Tibial nerve (tissue), 4 donors: ENCODE data around the gene ZNF219. TPM values are rescaled to one million over a fixed set of nuclear protein-coding genes. Genes with fewer than 3 reads are reported as not detected.

ENCODE experiments used
- DNase-seq, 2 donors: peaks; one replicate each; pipeline ENCODE4 v3.0.0-alpha.2; 2019; ENCODE audit warnings: low spot score in 2 of 2
- H3K27ac ChIP-seq, 4 donors: fragments of 200-600 bp; sonication (generic) in 3 of 4; one replicate each; pipeline ENCODE4 v1.5.1; 2017 to 2019; ENCODE audit warnings: mild to moderate bottlenecking in 1 of 4
- H3K27me3 ChIP-seq, 2 donors: fragments of 200-600 bp; sonication (generic) in 1 of 2; one replicate each; pipeline versions ENCODE4 v1.5.1 to v1.6.0; 2017 to 2019
- H3K36me3 ChIP-seq, 3 donors: fragments of 200-600 bp; sonication (generic); one replicate each; pipeline ENCODE4 v1.5.1; 2018 to 2019
- H3K4me1 ChIP-seq, 4 donors: fragments of 200-600 bp; sonication (generic) in 3 of 4; one replicate each; pipeline ENCODE4 v1.5.1; 2017 to 2019
- H3K4me3 ChIP-seq, 4 donors: fragments of 200-600 bp; sonication (generic) in 3 of 4; one replicate each; pipeline ENCODE4 v1.5.1; 2017 to 2019; ENCODE audit warnings: mild to moderate bottlenecking in 1 of 4, moderate library complexity in 1 of 4
- H3K9me3 ChIP-seq, 4 donors: fragments of 200-600 bp; sonication (generic) in 3 of 4; one replicate each; pipeline ENCODE4 v1.5.1; 2017 to 2019
- EP300 ChIP-seq, 2 donors: sonication (generic); formaldehyde crosslinking; IDR thresholded peaks; one replicate each; pipeline ENCODE4 v1.6.1; 2017; ENCODE audit warnings: antibody characterized with exemption in 2 of 2, mild to moderate bottlenecking in 1 of 2
- POLR2A ChIP-seq, 2 donors: fragments of 450-650 bp; IDR thresholded peaks; one replicate each; pipeline ENCODE4 v1.6.1; 2017; ENCODE audit warnings: antibody characterized with exemption in 2 of 2, mild to moderate bottlenecking in 2 of 2, moderate library complexity in 2 of 2
- WGBS, 2 donors: methylation state at CpG; one replicate each; pipeline ENCODE4 v1.1.5; 2018; 5-methylcytosine and 5-hydroxymethylcytosine counted together
- total RNA-seq, 4 donors: library from RNA; depleted of rRNA; stranded (reverse); fragments of >200 nt; gene quantifications; one replicate each; pipeline ENCODE4 v1.1.0, GENCODE V29; 2016
- TF ChIP-seq, protein P1 (sequence below), 5 experiments: fragments of 200-600 bp in 3 of 5; fragments of 450-650 bp in 2 of 5; sonication (generic) in 3 of 5; IDR thresholded peaks; one replicate each; pipeline ENCODE4 v1.5.1; 2016 to 2019; ENCODE audit warnings: antibody characterized with exemption in 5 of 5, mild to moderate bottlenecking in 3 of 5, moderate library complexity in 2 of 5

The ZNF219 gene
- total RNA-seq, 4 donors from 2014 or later: 28.6 to 90.3 (median 34.9) TPM

DNA sequence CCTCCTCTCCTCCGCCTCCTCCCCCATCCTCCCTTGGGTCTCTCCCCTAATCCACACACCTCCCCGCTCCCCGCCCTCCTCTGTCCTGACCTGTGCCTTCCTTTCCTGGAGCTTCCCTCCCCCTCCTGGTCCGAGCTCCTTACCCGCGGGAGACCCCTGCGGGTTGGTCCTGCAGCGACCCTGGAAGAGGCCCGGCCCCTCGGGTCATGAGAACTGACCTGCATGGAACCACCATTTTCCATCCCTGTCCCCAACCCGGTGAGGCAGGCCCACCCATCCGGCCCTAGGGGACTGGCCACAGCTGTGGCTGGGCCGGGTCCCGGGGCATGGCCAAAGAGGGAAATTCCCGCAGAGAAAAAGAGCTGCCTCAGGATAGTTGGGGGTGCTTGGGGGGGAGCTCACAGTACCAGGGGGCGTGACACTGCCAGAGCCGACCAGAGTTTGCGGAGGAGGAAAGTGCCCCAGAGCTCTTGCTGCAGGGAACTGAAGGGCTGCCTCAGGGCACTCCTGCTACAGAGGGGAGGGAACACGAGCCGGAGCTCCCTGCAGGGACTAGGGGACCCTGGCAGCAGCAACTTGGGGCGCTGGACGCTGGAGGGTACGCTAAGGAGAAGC, 27.7 kb downstream of the ZNF219 start:
- peak overlapping the region; percentile 54 to 88 (median 74) for H3K4me3 ChIP-seq
- 0 to 1% methylated on average over 23 of the region's 23 CpGs for WGBS, 2 donors
- peak in 1 of 2 donors; percentile 38 for DNase-seq
- H3K4me1 ChIP-seq: peaks cover 0 to 61% (median 34%) of the 10 kb centered on the region in 4 donors
- H3K36me3 ChIP-seq: peaks cover 0 to 20% (median 0%) of the 10 kb centered on the region in 3 donors
- TF ChIP-seq POLR2A (IDR thresholded peaks at IDR 0.05) (no peak), EP300 (IDR thresholded peaks at IDR 0.05) (no peak)
- TF ChIP-seq, protein P1, sequence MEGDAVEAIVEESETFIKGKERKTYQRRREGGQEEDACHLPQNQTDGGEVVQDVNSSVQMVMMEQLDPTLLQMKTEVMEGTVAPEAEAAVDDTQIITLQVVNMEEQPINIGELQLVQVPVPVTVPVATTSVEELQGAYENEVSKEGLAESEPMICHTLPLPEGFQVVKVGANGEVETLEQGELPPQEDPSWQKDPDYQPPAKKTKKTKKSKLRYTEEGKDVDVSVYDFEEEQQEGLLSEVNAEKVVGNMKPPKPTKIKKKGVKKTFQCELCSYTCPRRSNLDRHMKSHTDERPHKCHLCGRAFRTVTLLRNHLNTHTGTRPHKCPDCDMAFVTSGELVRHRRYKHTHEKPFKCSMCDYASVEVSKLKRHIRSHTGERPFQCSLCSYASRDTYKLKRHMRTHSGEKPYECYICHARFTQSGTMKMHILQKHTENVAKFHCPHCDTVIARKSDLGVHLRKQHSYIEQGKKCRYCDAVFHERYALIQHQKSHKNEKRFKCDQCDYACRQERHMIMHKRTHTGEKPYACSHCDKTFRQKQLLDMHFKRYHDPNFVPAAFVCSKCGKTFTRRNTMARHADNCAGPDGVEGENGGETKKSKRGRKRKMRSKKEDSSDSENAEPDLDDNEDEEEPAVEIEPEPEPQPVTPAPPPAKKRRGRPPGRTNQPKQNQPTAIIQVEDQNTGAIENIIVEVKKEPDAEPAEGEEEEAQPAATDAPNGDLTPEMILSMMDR (IDR thresholded peaks at IDR 0.05): no peak
- H3K9me3 ChIP-seq: no peaks in the 10 kb centered on the region
- H3K27ac ChIP-seq: peak overlapping the region; percentile 81 to 97 (median 94)
- H3K27me3 ChIP-seq: no peaks in the 10 kb centered on the region

DNA sequence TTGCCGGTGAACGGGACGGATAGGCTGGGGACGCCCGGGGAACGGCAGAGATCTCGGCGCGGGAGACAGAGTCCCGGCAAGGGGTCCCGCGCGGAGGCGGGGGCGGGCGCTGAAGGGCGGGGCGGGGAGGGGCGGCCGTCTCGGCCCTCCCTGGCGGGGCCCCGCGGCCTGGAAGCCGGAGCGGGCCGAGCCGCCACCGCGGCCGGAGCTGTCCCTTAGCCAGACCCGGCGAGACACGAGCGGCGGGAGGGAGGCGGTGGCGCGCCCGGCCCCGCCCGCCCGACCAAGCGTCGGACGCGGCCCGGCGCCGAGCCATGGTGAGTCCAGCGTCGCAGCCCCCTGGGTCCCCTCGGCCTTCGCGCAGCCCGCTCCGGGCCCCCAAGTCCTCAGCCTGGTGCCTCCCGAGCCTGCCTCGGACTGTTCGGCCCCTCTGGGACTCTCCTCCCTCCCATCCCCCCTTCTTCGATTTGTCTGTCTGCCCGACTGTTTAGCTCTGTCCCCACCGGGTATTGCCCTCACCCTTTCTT, 28.3 kb downstream of the ZNF219 start, which contains the start of gene ARHGEF40:
Gene ARHGEF40, plus strand, starts transcription at position 222 of the 527 bp plus-strand sequence. Its CDS starts 93 bp downstream, at position 315.
- Histone ChIP-seq H3K27me3 (no peaks in the 10 kb centered on the region), H3K4me3 (peak within 1 kb of the TSS; percentile 54 to 88 (median 74)), H3K4me1 (peaks cover 0 to 56% (median 34%) of the 10 kb centered on the region in 4 donors), H3K9me3 (no peaks in the 10 kb centered on the region), H3K36me3 (peaks cover 0 to 14% (median 0%) of the 10 kb centered on the region in 3 donors), H3K27ac (peak within 1 kb of the TSS; percentile 81 to 97 (median 94))
- 2% methylated on average over 21 to 23 of the region's 63 CpGs for WGBS, 2 donors
- peak in 1 of 2 donors; percentile 45 for TF ChIP-seq POLR2A (IDR thresholded peaks at IDR 0.05)
- TF ChIP-seq, protein P1 (IDR thresholded peaks at IDR 0.05): no peak
- TF ChIP-seq EP300 (IDR thresholded peaks at IDR 0.05): no peak
- DNase-seq: peak; percentile 20 to 46

DNA sequence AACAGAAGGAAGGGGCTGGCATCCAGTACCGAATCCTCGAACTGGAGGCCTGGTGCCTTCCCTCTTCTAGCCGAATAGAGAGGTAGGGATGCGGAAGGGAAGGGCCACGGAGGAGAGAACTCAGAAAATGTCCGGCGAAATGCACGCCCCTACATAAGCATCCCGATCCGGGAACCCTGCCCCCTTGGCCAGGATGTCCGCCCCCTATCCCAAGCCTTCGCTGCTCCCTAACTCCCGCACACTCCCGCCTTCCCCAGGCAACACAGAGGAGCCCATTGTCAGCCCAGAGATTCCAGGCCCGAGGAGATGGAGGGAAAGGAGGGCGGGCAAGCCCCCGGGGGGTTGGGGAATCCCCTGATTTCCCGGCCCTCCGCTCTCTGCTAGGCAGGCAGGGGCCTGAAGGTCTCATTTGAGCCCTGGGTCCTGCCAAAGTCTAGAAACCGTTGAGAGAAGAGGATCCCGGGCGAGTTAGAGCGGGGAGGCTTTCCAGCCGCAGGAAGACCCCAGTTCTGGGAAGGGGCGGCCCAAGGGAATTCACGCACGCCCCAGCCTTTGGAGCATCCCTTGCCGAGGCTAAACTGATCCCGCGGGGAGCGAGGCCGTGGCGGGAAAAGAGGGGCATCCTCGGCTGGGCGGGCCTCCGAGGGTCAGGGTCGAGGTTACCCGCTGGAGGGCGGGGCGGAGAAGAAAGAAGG, 28.9 kb downstream of the ZNF219 start:
- Histone ChIP-seq H3K36me3 (peaks cover 0 to 8% (median 0%) of the 10 kb centered on the region in 3 donors), H3K27ac (peak overlapping the region; percentile 81 to 97 (median 94)), H3K27me3 (no peaks in the 10 kb centered on the region), H3K4me3 (peak overlapping the region; percentile 54 to 88 (median 74)), H3K9me3 (no peaks in the 10 kb centered on the region), H3K4me1 (peaks cover 0 to 50% (median 32%) of the 10 kb centered on the region in 4 donors)
- DNase-seq: peak in 1 of 2 donors; percentile 39
- TF ChIP-seq, protein P1 (IDR thresholded peaks at IDR 0.05): peak in 2 of 5 experiments; percentile 7 to 13
- TF ChIP-seq POLR2A (IDR thresholded peaks at IDR 0.05) (no peak), EP300 (IDR thresholded peaks at IDR 0.05) (peak in 1 of 2 donors; percentile 67)
- 1% methylated on average over 32 to 36 of the region's 40 CpGs for WGBS, 2 donors

DNA sequence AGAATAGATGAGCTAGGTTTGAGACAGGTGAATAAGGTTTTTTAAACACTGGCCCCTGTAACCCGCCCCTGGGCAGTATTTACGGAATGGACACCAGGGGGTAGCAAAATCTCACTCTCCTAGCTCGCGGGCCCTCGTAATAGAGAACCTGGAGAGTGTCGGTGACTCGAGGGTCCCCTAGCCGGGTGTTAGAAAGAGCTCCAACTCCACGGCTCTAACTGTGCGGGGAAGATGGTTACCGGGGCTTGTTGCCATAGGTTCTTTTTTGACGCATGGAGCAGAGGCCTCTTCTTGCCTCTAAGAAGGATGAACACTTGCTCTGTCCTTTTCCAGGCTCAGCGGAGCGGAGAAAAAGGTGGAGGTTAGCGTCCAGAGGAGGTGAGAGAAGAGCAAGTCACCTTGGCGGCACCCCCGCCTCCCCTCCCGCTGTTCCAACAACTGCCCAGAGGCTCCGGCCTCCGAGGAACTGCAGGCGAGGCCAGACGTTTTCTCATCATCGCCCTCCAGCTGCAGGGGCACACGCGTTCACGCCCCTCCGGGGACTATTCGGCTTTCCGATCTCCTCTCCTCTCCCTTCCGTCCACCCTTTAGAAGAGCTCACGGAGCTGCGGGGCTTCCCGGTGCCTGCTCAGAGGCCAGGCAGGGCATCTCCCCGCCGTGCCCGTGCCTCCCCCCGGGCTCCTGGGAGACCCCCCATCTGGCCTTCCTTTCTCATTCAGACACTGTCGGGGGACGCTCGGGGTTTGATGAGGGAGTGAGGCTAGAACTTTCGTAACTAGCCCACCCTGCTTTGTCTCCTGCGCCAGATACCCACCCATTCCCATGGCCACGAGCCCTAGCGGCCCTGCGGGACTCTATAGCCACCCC, 29.7 kb downstream of the ZNF219 start:
- TF ChIP-seq EP300 (IDR thresholded peaks at IDR 0.05) (peak in 1 of 2 donors; percentile 11), POLR2A (IDR thresholded peaks at IDR 0.05) (no peak)
- TF ChIP-seq, protein P1 (IDR thresholded peaks at IDR 0.05): peak; percentile 53 to 91 (median 69)
- peaks cover 0 to under 1% (median 0%) of the 10 kb centered on the region in 3 donors for H3K36me3 ChIP-seq
- peak overlapping the region; percentile 54 to 88 (median 74) for H3K4me3 ChIP-seq
- no peaks in the 10 kb centered on the region for H3K27me3 ChIP-seq
- H3K27ac ChIP-seq: peak overlapping the region; percentile 81 to 97 (median 94)
- peak in 1 of 2 donors; percentile 63 for DNase-seq
- no peaks in the 10 kb centered on the region for H3K9me3 ChIP-seq
- WGBS, 2 donors: 1 to 2% methylated on average over 38 to 45 of the region's 45 CpGs
- peaks cover 0 to 43% (median 28%) of the 10 kb centered on the region in 4 donors for H3K4me1 ChIP-seq
